ENCODE data around the gene WDR90.

DNA sequence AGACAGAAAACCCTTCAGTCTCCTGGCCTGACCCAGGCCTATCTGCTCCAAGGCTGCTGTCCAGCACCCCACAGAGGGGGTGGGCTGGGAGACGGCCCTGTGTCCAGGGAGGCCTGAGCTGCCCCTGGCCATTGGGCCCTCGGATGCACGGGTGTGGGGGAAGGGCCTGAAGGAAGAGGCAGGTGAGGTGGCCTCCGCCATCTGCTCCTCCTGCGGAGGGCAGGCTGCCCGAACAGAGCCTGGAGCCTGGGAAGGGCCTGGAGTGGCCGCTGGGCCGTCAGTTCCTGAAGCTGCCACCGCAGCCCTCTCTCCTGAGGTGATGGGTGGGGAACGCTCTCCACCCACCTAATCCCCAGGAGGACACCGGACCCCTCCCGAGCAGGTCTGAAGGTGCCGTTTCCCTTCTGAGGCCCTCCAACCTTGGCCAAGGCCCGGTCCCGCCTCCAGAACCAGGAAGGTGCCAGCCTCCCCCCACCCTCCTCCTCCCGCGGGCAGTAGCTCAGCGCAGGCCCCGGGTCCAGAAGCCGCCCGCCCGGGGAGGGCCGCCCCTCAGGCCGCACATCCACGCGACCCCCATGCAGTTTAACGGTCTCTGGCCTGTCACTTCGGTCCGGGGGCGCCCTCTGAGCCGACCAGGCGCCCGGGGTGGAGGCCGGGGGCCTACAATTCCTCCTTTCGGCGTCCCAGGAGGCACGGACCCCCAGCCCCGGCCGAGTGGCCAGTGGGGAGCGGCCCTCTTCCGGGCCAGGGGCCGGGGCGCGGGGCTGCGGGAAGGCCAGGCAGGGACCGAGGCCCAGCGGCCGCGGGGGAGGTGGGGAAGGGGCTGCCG is 55.6 kb downstream of the WDR90 start:
- TF ChIP-seq KDM1A (IDR thresholded peaks at IDR 0.05; ENCODE audit: low read depth) (no peak), POLR2A (IDR thresholded peaks at IDR 0.05; ENCODE audit: low read length) (no peak), PHF8 (IDR thresholded peaks at IDR 0.05; ENCODE audit: borderline replicate concordance, low read depth) (no peak)
- TF ChIP-seq, protein P1, sequence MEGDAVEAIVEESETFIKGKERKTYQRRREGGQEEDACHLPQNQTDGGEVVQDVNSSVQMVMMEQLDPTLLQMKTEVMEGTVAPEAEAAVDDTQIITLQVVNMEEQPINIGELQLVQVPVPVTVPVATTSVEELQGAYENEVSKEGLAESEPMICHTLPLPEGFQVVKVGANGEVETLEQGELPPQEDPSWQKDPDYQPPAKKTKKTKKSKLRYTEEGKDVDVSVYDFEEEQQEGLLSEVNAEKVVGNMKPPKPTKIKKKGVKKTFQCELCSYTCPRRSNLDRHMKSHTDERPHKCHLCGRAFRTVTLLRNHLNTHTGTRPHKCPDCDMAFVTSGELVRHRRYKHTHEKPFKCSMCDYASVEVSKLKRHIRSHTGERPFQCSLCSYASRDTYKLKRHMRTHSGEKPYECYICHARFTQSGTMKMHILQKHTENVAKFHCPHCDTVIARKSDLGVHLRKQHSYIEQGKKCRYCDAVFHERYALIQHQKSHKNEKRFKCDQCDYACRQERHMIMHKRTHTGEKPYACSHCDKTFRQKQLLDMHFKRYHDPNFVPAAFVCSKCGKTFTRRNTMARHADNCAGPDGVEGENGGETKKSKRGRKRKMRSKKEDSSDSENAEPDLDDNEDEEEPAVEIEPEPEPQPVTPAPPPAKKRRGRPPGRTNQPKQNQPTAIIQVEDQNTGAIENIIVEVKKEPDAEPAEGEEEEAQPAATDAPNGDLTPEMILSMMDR (IDR thresholded peaks at IDR 0.05): no peak
- TF ChIP-seq, protein P2, sequence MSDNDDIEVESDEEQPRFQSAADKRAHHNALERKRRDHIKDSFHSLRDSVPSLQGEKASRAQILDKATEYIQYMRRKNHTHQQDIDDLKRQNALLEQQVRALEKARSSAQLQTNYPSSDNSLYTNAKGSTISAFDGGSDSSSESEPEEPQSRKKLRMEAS (IDR thresholded peaks at IDR 0.05): no peak
- TF ChIP-seq, protein P3, sequence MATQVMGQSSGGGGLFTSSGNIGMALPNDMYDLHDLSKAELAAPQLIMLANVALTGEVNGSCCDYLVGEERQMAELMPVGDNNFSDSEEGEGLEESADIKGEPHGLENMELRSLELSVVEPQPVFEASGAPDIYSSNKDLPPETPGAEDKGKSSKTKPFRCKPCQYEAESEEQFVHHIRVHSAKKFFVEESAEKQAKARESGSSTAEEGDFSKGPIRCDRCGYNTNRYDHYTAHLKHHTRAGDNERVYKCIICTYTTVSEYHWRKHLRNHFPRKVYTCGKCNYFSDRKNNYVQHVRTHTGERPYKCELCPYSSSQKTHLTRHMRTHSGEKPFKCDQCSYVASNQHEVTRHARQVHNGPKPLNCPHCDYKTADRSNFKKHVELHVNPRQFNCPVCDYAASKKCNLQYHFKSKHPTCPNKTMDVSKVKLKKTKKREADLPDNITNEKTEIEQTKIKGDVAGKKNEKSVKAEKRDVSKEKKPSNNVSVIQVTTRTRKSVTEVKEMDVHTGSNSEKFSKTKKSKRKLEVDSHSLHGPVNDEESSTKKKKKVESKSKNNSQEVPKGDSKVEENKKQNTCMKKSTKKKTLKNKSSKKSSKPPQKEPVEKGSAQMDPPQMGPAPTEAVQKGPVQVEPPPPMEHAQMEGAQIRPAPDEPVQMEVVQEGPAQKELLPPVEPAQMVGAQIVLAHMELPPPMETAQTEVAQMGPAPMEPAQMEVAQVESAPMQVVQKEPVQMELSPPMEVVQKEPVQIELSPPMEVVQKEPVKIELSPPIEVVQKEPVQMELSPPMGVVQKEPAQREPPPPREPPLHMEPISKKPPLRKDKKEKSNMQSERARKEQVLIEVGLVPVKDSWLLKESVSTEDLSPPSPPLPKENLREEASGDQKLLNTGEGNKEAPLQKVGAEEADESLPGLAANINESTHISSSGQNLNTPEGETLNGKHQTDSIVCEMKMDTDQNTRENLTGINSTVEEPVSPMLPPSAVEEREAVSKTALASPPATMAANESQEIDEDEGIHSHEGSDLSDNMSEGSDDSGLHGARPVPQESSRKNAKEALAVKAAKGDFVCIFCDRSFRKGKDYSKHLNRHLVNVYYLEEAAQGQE (IDR thresholded peaks at IDR 0.05): peak; percentile 62; the same call in 1 of the 2 replicates
- TF ChIP-seq, protein P4, sequence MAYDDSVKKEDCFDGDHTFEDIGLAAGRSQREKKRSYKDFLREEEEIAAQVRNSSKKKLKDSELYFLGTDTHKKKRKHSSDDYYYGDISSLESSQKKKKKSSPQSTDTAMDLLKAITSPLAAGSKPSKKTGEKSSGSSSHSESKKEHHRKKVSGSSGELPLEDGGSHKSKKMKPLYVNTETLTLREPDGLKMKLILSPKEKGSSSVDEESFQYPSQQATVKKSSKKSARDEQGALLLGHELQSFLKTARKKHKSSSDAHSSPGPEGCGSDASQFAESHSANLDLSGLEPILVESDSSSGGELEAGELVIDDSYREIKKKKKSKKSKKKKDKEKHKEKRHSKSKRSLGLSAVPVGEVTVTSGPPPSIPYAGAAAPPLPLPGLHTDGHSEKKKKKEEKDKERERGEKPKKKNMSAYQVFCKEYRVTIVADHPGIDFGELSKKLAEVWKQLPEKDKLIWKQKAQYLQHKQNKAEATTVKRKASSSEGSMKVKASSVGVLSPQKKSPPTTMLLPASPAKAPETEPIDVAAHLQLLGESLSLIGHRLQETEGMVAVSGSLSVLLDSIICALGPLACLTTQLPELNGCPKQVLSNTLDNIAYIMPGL (CRISPR knock-in tag; IDR thresholded peaks at IDR 0.05; ENCODE audit: borderline replicate concordance): no peak
- TF ChIP-seq, protein P5, sequence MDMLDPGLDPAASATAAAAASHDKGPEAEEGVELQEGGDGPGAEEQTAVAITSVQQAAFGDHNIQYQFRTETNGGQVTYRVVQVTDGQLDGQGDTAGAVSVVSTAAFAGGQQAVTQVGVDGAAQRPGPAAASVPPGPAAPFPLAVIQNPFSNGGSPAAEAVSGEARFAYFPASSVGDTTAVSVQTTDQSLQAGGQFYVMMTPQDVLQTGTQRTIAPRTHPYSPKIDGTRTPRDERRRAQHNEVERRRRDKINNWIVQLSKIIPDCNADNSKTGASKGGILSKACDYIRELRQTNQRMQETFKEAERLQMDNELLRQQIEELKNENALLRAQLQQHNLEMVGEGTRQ (IDR thresholded peaks at IDR 0.05): no peak
